ENCODE data around the gene GAL.
"Not testable (repeated sequence)": the region's sequence is repeated elsewhere in the genome, so short reads cannot be mapped to it uniquely, and the experiment has no call there.

GAL gene

GRCh38 chr11:68684385-68685356 lies at the start of gene GAL:
GAL (plus strand) TSS chr11:68684544; CDS start chr11:68684924, 380 bp downstream.
- DNase-seq: peak; percentile 41

- DNase-seq: not testable (repeated sequence)
Observed at GRCh38 chr11:68634606-68635005, 49.7 kb upstream of the GAL start.

- not testable (repeated sequence) for DNase-seq
Observed at GRCh38 chr11:68635172-68635571, 49.2 kb upstream of the GAL start.

- DNase-seq: not testable (repeated sequence)
Observed at GRCh38 chr11:68635883-68636282, 48.5 kb upstream of the GAL start.

GRCh38 chr11:68639322-68639721 lies 45.0 kb upstream of the GAL start:
- not testable (repeated sequence) for DNase-seq

- no peak for DNase-seq
Observed at GRCh38 chr11:68641880-68642279, 42.5 kb upstream of the GAL start.

GRCh38 chr11:68643585-68643984 lies 40.8 kb upstream of the GAL start:
- no peak for DNase-seq

GRCh38 chr11:68646832-68647231 lies 37.5 kb upstream of the GAL start:
- no peak for DNase-seq

- no peak for DNase-seq
Observed at GRCh38 chr11:68649851-68650555, 34.3 kb upstream of the GAL start.

GRCh38 chr11:68650801-68651200 lies 33.5 kb upstream of the GAL start:
- no peak for DNase-seq

GRCh38 chr11:68651208-68651984 lies 32.9 kb upstream of the GAL start:
- no peak for DNase-seq

- DNase-seq: no peak
Observed at GRCh38 chr11:68651985-68652682, 32.2 kb upstream of the GAL start.

GRCh38 chr11:68652683-68653156 lies 31.6 kb upstream of the GAL start:
- no peak for DNase-seq

GRCh38 chr11:68653486-68654430 lies 30.6 kb upstream of the GAL start:
- no peak for DNase-seq

- DNase-seq: no peak
Observed at GRCh38 chr11:68654978-68655377, 29.4 kb upstream of the GAL start.

- no peak for DNase-seq
Observed at GRCh38 chr11:68655406-68655805, 28.9 kb upstream of the GAL start.

- DNase-seq: no peak
Observed at GRCh38 chr11:68655806-68656205, 28.5 kb upstream of the GAL start.

- DNase-seq: no peak
Observed at GRCh38 chr11:68657021-68657780, 27.1 kb upstream of the GAL start.

GRCh38 chr11:68658097-68658496 lies 26.2 kb upstream of the GAL start:
- no peak for DNase-seq

- DNase-seq: no peak
Observed at GRCh38 chr11:68658661-68659060, 25.7 kb upstream of the GAL start.

Data from hematopoietic multipotent progenitor cell treated with erythropoietin and hydrocortisone succinate and interleukin-3 and kit ligand, for 8 days (in vitro differentiated cells).